IMR-90 (cell line): ENCODE results near the gene BLMH.

Experiments used
- CHD1 ChIP-seq: IDR thresholded peaks from 2 replicates; pipeline ENCODE4 v1.6.1; 2012; ENCODE audit warnings: low read depth, low read length, improper control_type of control experiment
- CTCF ChIP-seq: conservative IDR thresholded peaks from 2 replicates; pipeline ENCODE4 v1.5.1; 2012; ENCODE audit warnings: mild to moderate bottlenecking, low read depth, low read length, improper control_type of control experiment
- MAFK ChIP-seq: IDR thresholded peaks from 2 replicates; pipeline ENCODE4 v1.6.1; 2012; ENCODE audit warnings: low read depth, low read length, improper control_type of control experiment
- POLR2A ChIP-seq: IDR thresholded peaks from 2 replicates; pipeline ENCODE4 v1.6.1; 2012; ENCODE audit warnings: mild to moderate bottlenecking, low read depth, low read length
- RAD21 ChIP-seq: IDR thresholded peaks from 2 replicates; pipeline ENCODE4 v1.6.1; 2012; ENCODE audit warnings: low read length, improper control_type of control experiment

- TF ChIP-seq CTCF (no peak), RAD21 (no peak), POLR2A (no peak), CHD1 (no peak), MAFK (no peak)
These were observed 34.8 kb downstream of the BLMH start for GRCh38 chr17:30256756-30257506.
